Memory B cell (primary cell): Measurements from ENCODE around the gene EFR3B.
A peak's percentile ranks its signal among the peaks of the same experiment; 100 is the strongest.
"Not testable (repeated sequence)": the region's sequence is repeated elsewhere in the genome, so short reads cannot be mapped to it uniquely, and the experiment has no call there.

Source experiments
- ATAC-seq: fragments of 150-1000 bp; cut with Tn5 transposase; 2 replicates; pipeline ENCODE4 v1.10.0; 2021; ENCODE audit warnings: low read depth, mild to moderate bottlenecking, moderate library complexity
- DNase-seq, 2 donors: peaks; one replicate each; pipeline ENCODE4 v3.0.0; 2022; ENCODE audit warnings: low spot score in 2 of 2
- H3K27ac Mint-ChIP-seq: one replicate; pipeline ENCODE4 v1.8.0; 2022; ENCODE audit warnings: mild to moderate bottlenecking, moderate library complexity, mixed read lengths
- H3K27me3 Mint-ChIP-seq: one replicate; pipeline ENCODE4 v1.8.0; 2022; ENCODE audit warnings: mixed read lengths
- H3K36me3 Mint-ChIP-seq: one replicate; pipeline ENCODE4 v1.8.0; 2022; ENCODE audit warnings: mild to moderate bottlenecking, mixed read lengths
- H3K4me1 Mint-ChIP-seq: one replicate; pipeline ENCODE4 v1.8.0; 2022; ENCODE audit warnings: mixed read lengths
- H3K4me3 Mint-ChIP-seq: one replicate; pipeline ENCODE4 v1.8.0; 2022; ENCODE audit warnings: mild to moderate bottlenecking, moderate library complexity, mixed read lengths
- H3K9me3 Mint-ChIP-seq: one replicate; pipeline ENCODE4 v1.8.0; 2022; ENCODE audit warnings: mixed read lengths

EFR3B gene

GRCh38 chr2:25149646-25150045 is 107.8 kb downstream of the EFR3B start:
- H3K27ac Mint-ChIP-seq = no peak overlapping the region
- no peaks in the 10 kb centered on the region for H3K36me3 Mint-ChIP-seq
- no peak overlapping the region for H3K4me3 Mint-ChIP-seq
- DNase-seq (no peak), ATAC-seq (no peak)
- H3K9me3 Mint-ChIP-seq = no peaks in the 10 kb centered on the region
- H3K27me3 Mint-ChIP-seq = peaks cover 8% of the 10 kb centered on the region
- no peaks in the 10 kb centered on the region for H3K4me1 Mint-ChIP-seq

- not testable (repeated sequence) for H3K36me3 Mint-ChIP-seq, H3K27ac Mint-ChIP-seq, ATAC-seq, DNase-seq, H3K4me1 Mint-ChIP-seq, H3K9me3 Mint-ChIP-seq, H3K4me3 Mint-ChIP-seq, H3K27me3 Mint-ChIP-seq
Observed at GRCh38 chr2:25150993-25151392, 109.1 kb downstream of the EFR3B start.

- no peak for ATAC-seq
- no peak for DNase-seq
- Mint-ChIP-seq H3K27ac (no peak overlapping the region), H3K27me3 (peaks cover 8% of the 10 kb centered on the region), H3K9me3 (no peaks in the 10 kb centered on the region), H3K4me1 (no peaks in the 10 kb centered on the region), H3K36me3 (no peaks in the 10 kb centered on the region), H3K4me3 (no peak overlapping the region)
Observed at GRCh38 chr2:25151718-25152117, 109.8 kb downstream of the EFR3B start.

DNA sequence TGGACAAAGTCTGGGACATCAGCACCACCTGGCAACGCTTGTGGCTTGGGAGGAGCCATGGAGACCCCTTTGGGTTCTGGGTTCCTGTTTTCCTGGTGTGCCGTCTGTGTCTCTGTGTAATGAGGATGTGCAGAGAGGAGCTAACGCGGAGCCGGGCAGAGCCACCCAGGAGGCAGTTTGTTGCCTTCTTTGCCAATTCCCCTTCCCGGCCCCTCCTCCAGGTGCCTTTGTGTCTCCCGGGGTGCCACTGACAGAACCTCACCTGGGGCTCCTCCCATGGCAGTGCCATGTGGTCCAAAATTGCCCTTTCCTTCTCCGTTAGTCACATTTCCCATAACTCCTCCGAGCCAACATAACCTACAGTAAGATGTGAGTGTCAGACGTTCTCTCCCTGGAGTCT is 113.5 kb downstream of the EFR3B start:
- H3K9me3 Mint-ChIP-seq = no peaks in the 10 kb centered on the region
- ATAC-seq (no peak), DNase-seq (no peak)
- H3K27me3 Mint-ChIP-seq = no peaks in the 10 kb centered on the region
- peaks cover 6% of the 10 kb centered on the region for H3K4me1 Mint-ChIP-seq
- no peak overlapping the region for H3K27ac Mint-ChIP-seq
- no peaks in the 10 kb centered on the region for H3K36me3 Mint-ChIP-seq
- H3K4me3 Mint-ChIP-seq = no peak overlapping the region

DNA sequence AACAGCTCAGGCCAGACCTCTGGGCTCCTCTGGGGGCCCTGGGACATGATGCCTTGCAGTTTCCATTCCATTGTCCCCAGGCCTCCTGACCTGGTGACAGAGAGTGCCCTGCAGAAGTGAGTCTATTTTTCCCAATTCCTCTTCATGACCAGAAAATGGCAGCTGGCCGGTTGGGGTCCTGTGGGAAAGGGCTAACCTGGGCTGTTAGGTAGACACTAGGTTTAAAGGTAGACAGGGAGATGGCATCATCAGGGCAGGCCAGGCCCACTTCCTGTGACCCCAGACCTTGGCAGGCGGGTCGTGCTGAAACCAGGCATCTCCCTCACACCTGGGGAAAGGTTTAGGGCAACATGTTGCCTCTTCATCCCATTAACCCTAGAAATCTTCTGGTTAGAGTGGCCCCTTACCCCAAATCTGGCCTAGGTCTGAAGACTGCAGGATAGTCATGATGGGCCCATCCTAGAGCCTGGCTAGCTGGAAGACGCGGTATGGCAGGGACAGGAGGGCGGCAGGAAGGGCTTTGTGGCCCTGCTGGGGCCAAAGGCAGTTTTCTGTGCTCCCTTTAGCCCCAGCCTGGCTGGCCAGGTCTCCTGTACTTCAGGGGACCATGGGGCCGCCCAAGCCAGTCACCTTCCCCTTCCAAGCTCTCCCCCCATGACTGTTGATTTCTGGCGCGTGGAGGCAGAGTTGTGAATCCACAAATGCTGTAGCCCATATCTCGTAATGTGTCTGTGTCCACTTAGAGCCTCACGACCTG is 116.4 kb downstream of the EFR3B start:
- Mint-ChIP-seq H3K27ac (no peak overlapping the region), H3K4me1 (peaks cover 9% of the 10 kb centered on the region), H3K9me3 (no peaks in the 10 kb centered on the region), H3K36me3 (no peaks in the 10 kb centered on the region), H3K4me3 (no peak overlapping the region), H3K27me3 (peaks cover 2% of the 10 kb centered on the region)
- DNase-seq (no peak), ATAC-seq (no peak)

DNA sequence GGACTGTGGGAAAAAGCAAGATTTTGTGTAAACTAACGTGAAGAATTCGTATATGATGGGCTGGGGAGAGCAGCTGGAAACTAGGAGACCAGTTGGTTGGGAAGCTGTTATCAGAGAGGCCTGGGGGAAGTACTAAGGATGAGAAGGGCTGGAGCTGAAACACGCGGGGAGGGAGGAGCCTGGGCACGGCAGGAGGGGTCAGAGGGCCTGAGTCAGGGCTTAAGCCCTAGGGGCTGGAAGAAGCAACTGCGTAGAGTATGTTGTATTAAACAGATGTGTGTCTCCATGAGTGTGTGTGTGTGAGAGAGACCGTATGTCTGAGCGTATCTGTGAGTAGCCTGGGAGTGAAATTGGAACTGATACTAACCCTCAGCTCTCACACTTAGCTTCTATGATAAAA is 118.1 kb downstream of the EFR3B start:
- Mint-ChIP-seq H3K27ac (no peak overlapping the region), H3K4me3 (peak overlapping the region; percentile 60), H3K9me3 (no peaks in the 10 kb centered on the region), H3K27me3 (peaks cover 2% of the 10 kb centered on the region), H3K4me1 (peaks cover 12% of the 10 kb centered on the region), H3K36me3 (no peaks in the 10 kb centered on the region)
- ATAC-seq (no peak), DNase-seq (no peak)

DNA sequence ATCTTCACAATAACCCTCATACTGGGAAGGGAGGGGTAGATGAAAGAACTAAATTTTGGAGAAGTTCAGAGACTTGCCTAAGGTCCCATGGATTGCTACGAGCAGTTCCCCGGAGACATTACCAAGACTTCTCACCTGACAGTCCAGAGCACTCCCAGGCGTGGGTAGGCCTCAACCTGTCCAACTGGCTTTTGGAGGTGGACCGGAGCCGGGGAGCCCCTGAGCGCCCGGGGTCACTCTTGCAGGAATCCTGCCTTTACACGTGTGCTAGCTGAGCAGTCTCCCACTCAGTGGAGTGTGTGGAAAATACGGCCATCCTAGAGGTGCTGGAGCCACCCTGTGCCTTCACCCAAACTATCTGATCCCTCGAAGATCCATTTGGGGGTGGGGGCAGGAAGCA is 118.5 kb downstream of the EFR3B start:
- H3K27ac Mint-ChIP-seq = no peak overlapping the region
- H3K4me1 Mint-ChIP-seq = peaks cover 16% of the 10 kb centered on the region
- no peak for ATAC-seq
- H3K36me3 Mint-ChIP-seq = no peaks in the 10 kb centered on the region
- H3K27me3 Mint-ChIP-seq = peaks cover 2% of the 10 kb centered on the region
- peak overlapping the region; percentile 75 for H3K4me3 Mint-ChIP-seq
- no peaks in the 10 kb centered on the region for H3K9me3 Mint-ChIP-seq
- no peak for DNase-seq

DNA sequence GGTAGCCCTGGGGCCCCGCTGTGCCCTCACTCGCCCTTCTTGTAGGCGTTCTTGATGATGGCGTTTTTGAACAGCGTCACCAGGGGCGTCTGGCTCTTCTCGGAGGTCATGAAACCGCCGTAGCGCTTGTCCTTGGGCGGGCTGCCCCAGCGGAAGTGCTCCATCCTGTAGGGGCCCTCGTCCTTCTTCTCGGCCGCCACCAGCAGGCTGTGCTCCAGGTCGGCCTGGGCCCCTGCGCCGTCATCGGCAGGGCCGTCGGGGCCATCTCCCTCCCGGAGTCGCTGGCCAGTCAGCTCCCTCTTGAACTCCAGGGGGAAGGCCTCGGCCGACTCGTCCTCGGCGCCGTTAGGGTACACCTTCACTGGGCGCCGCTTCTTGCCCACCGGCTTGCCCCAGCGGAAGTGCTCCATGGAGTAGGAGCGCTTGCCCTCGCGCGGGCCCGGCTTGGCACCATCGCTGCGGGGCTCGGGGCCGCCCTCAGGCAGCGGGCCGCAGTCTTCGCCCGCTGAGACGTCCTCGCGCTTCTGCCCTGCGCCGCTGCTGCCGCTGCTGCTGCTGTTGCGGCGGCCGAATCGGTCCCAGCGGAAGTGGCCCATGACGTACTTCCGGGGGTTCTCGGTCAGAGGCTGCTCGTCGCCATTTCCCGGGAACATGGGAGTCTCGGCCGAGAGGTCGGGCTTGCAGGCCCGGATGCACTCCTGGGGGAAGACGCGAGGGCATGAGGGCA is 119.3 kb downstream of the EFR3B start:
- Mint-ChIP-seq H3K36me3 (no peaks in the 10 kb centered on the region), H3K4me3 (peak overlapping the region; percentile 75), H3K4me1 (peaks cover 23% of the 10 kb centered on the region), H3K27ac (peak overlapping the region; percentile 73), H3K27me3 (peaks cover 2% of the 10 kb centered on the region), H3K9me3 (no peaks in the 10 kb centered on the region)
- peak; percentile 62 for ATAC-seq
- peak; percentile 54 to 56 for DNase-seq

DNA sequence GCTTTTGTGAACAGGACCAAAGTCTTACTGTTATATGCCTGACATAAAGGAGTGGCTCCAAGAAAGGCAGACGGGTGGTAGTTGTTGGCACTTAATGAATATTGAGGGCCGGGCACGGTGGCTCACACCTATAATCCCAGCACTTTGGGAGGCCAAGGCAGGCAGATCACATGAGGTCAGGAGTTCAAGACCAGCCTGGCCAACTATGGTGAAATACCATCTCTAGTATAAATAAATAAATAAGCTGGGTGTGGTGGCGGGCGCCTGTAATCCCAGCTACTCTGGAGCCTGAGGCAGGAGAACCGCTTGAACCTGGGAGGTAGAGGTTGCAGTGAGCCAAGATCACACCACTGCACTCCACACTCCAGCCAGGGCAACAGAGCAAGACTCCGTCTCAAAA is 120.2 kb downstream of the EFR3B start:
- not testable (repeated sequence) for ATAC-seq, DNase-seq, H3K36me3 Mint-ChIP-seq, H3K27me3 Mint-ChIP-seq, H3K9me3 Mint-ChIP-seq
- peaks cover 27% of the 10 kb centered on the region for H3K4me1 Mint-ChIP-seq
- peak overlapping the region; percentile 73 for H3K27ac Mint-ChIP-seq
- H3K4me3 Mint-ChIP-seq = peak overlapping the region; percentile 70

- H3K4me3 Mint-ChIP-seq = no peak overlapping the region
- H3K4me1 Mint-ChIP-seq = peaks cover 29% of the 10 kb centered on the region
- no peaks in the 10 kb centered on the region for H3K9me3 Mint-ChIP-seq
- no peak overlapping the region for H3K27ac Mint-ChIP-seq
- peaks cover 4% of the 10 kb centered on the region for H3K27me3 Mint-ChIP-seq
- ATAC-seq (no peak), DNase-seq (no peak)
- no peaks in the 10 kb centered on the region for H3K36me3 Mint-ChIP-seq
Observed at GRCh38 chr2:25164561-25164960, 122.7 kb downstream of the EFR3B start.

- peak overlapping the region; percentile 34 for H3K4me3 Mint-ChIP-seq
- H3K27me3 Mint-ChIP-seq = peaks cover 10% of the 10 kb centered on the region
- DNase-seq (peak; percentile 69 to 79), ATAC-seq (peak; percentile 87)
- peaks cover 1% of the 10 kb centered on the region for H3K36me3 Mint-ChIP-seq
- peaks cover 21% of the 10 kb centered on the region for H3K4me1 Mint-ChIP-seq
- H3K9me3 Mint-ChIP-seq = no peaks in the 10 kb centered on the region
- no peak overlapping the region for H3K27ac Mint-ChIP-seq
Observed at GRCh38 chr2:25165992-25166875, 124.4 kb downstream of the EFR3B start.

GRCh38 chr2:25168256-25169072 is 126.6 kb downstream of the EFR3B start, which contains the start of gene POMC:
Gene POMC (minus strand): TSS chr2:25168580. CDS start chr2:25164772, 3,808 bp downstream.
- DNase-seq = peak; percentile 31 to 50
- Mint-ChIP-seq H3K27me3 (peaks cover 12% of the 10 kb centered on the region), H3K4me1 (peaks cover 21% of the 10 kb centered on the region), H3K36me3 (peaks cover 1% of the 10 kb centered on the region), H3K4me3 (peak within 1 kb of the TSS; percentile 80), H3K27ac (no peak within 1 kb of the TSS), H3K9me3 (no peaks in the 10 kb centered on the region)
- ATAC-seq = peak; percentile 36

GRCh38 chr2:25169073-25169470 is 127.2 kb downstream of the EFR3B start:
- ATAC-seq (no peak), DNase-seq (no peak)
- Mint-ChIP-seq H3K4me3 (peak overlapping the region; percentile 80), H3K9me3 (no peaks in the 10 kb centered on the region), H3K4me1 (peaks cover 21% of the 10 kb centered on the region), H3K27me3 (peaks cover 14% of the 10 kb centered on the region), H3K36me3 (peaks cover 1% of the 10 kb centered on the region), H3K27ac (no peak overlapping the region)
